GM12864 (cell line): ENCODE results near the gene BAZ1B.

Source experiments
- DNase-seq: peaks from one replicate; pipeline ENCODE4 v3.0.0-alpha.2; 2011; ENCODE audit warnings: low read depth
- H3K4me3 ChIP-seq: 2 replicates; pipeline ENCODE4 v1.5.1; 2011; ENCODE audit warnings: mild to moderate bottlenecking, low read depth, low read length, control low read depth
- CTCF ChIP-seq: IDR thresholded peaks from 2 replicates; pipeline ENCODE4 v1.5.1; 2011; ENCODE audit warnings: low read depth, mild to moderate bottlenecking, moderate library complexity, low read length, control low read depth, inconsistent platforms; ENCODE audit errors: missing control alignments

The BAZ1B gene

GRCh38 chr7:73454424-73454823 lies 67.7 kb downstream of the BAZ1B start:
- H3K4me3 ChIP-seq: no peak overlapping the region
- no peak for DNase-seq
- no peak for TF ChIP-seq CTCF

- DNase-seq: no peak
- TF ChIP-seq CTCF: no peak
These were observed 69.0 kb downstream of the BAZ1B start for GRCh38 chr7:73452999-73453635.

GRCh38 chr7:73451780-73452398 lies 70.2 kb downstream of the BAZ1B start:
- H3K4me3 ChIP-seq: no peak overlapping the region
- TF ChIP-seq CTCF: peak; percentile 97
- no peak for DNase-seq

More at GRCh38 chr7:73452999-73453635, 69.0 kb downstream of the BAZ1B start:
- H3K4me3 ChIP-seq: no peak overlapping the region

- TF ChIP-seq CTCF: no peak
- no peak overlapping the region for H3K4me3 ChIP-seq
- no peak for DNase-seq
These were observed 72.7 kb downstream of the BAZ1B start for GRCh38 chr7:73449422-73449821.

GRCh38 chr7:73448609-73449008 lies 73.5 kb downstream of the BAZ1B start:
- no peak overlapping the region for H3K4me3 ChIP-seq
- DNase-seq: no peak
- TF ChIP-seq CTCF: no peak

- H3K4me3 ChIP-seq: no peak overlapping the region
- TF ChIP-seq CTCF: no peak
- DNase-seq: no peak
These were observed 74.9 kb downstream of the BAZ1B start for GRCh38 chr7:73447121-73447733.
